Measurements from ENCODE around the gene POLD4. TPM values are rescaled to one million over a fixed set of nuclear protein-coding genes. Genes with fewer than 3 reads are reported as not detected.

The POLD4 gene
- total and polyA plus RNA-seq, 12 donors, result 30.4 to 214 (median 43.5) TPM

GRCh38 chr11:67312187-67313021, 40.9 kb downstream of the POLD4 start:
- H3K9me3 ChIP-seq, result no peaks in the 10 kb centered on the region
- ATAC-seq (no peak), DNase-seq (no peak)
- no peak for TF ChIP-seq CTCF (IDR thresholded peaks at IDR 0.05)
- intact Hi-C loops (cut with DNase I), result loop anchor here in 4 of 10 donors (10.0 kb wide), 2 partner anchors 72 to 228 kb away; no protein-coding TSS in a partner anchor
- H3K27ac ChIP-seq, result peak overlapping the region in 1 of 10 donors; percentile 73
- H3K27me3 ChIP-seq, result no peaks in the 10 kb centered on the region
- H3K4me3 ChIP-seq, result no peak overlapping the region
- WGBS, 2 donors, result 75 to 78% methylated on average over 22 of the region's 22 CpGs
- peaks cover 0 to 22% (median 7%) of the 10 kb centered on the region in 9 donors for H3K4me1 ChIP-seq
- H3K36me3 ChIP-seq, result peaks cover 0 to 43% (median 9%) of the 10 kb centered on the region in 9 donors

- H3K9me3 ChIP-seq, result no peaks in the 10 kb centered on the region
- 89 to 91% methylated on average over 15 of the region's 15 CpGs for WGBS, 2 donors
- H3K4me1 ChIP-seq, result peaks cover 0 to 21% (median 3%) of the 10 kb centered on the region in 9 donors
- H3K27ac ChIP-seq, result peak overlapping the region in 1 of 10 donors; percentile 73
- no peak for DNase-seq
- no peak overlapping the region for H3K4me3 ChIP-seq
- intact Hi-C loops (cut with DNase I), result loop anchor here in 4 of 10 donors (10.0 kb wide), 2 partner anchors 73 to 227 kb away; no protein-coding TSS in a partner anchor
- peak in 2 of 8 donors; percentile 4 to 14 for ATAC-seq
- H3K36me3 ChIP-seq, result peaks cover 0 to 50% (median 9%) of the 10 kb centered on the region in 9 donors
- TF ChIP-seq CTCF (IDR thresholded peaks at IDR 0.05), result no peak
- no peaks in the 10 kb centered on the region for H3K27me3 ChIP-seq
These were observed 41.7 kb downstream of the POLD4 start for GRCh38 chr11:67311556-67312082.

- 90% methylated on average over 16 to 18 of the region's 18 CpGs for WGBS, 2 donors
- H3K36me3 ChIP-seq, result peaks cover 0 to 55% (median 9%) of the 10 kb centered on the region in 9 donors
- ATAC-seq (no peak), DNase-seq (no peak)
- intact Hi-C loops (cut with DNase I), result loop anchor here in 4 of 10 donors (10.0 kb wide), 2 partner anchors 74 to 226 kb away; no protein-coding TSS in a partner anchor
- H3K4me3 ChIP-seq, result no peak overlapping the region
- no peaks in the 10 kb centered on the region for H3K9me3 ChIP-seq
- peaks cover 0 to 18% (median 0%) of the 10 kb centered on the region in 9 donors for H3K4me1 ChIP-seq
- peak overlapping the region in 1 of 10 donors; percentile 73 for H3K27ac ChIP-seq
- TF ChIP-seq CTCF (IDR thresholded peaks at IDR 0.05), result no peak
- no peaks in the 10 kb centered on the region for H3K27me3 ChIP-seq
These were observed 42.2 kb downstream of the POLD4 start for GRCh38 chr11:67311051-67311555.
